SU-DHL-6 (cell line): Measurements from ENCODE around the gene ZNF33B.

Experiments
- CTCF ChIP-seq: fragments of 200-600 bp; sonication (generic); IDR thresholded peaks from one replicate; pipeline ENCODE4 v1.5.1; 2017; ENCODE audit warnings: antibody characterized with exemption, mild to moderate bottlenecking, low read length, moderate library complexity; ENCODE audit not compliant: insufficient read depth, poor library complexity, severe bottlenecking
- EZH2phosphoT487 ChIP-seq: fragments of 200-600 bp; sonication (generic), shearing (Covaris generic); conservative IDR thresholded peaks from 2 replicates; pipeline ENCODE4 v1.6.1; 2018; ENCODE audit warnings: mild to moderate bottlenecking, antibody characterized with exemption, low read length, moderate library complexity, mixed read lengths

DNA sequence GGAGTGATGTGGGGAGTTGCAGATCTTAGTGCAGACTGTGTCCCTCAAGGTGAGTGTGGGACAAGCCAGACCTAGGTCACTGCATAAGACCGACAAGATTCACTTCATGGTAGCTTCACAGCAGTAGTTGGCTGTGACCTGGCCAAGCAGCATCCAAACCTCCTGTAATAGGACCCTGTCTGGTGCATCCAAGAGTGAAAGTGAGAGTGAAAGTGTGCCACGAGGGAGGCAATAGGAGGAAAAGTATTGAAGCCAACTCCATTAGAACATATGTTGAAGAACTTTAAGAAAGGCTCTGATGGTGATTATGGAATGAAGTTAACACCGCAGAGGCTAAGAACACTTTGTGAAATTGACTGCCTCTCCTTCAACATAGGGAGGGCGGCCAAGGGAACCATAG is 7.8 kb upstream of the ZNF33B start:
- no peak for TF ChIP-seq EZH2phosphoT487
- no peak for TF ChIP-seq CTCF
